Inflammatory macrophage treated with lipopolysaccharide for 4 hours (primary cell): ENCODE results near the gene PRR15.
A peak's percentile ranks its signal among the peaks of the same experiment; 100 is the strongest.
"Not testable (repeated sequence)": the region's sequence is repeated elsewhere in the genome, so short reads cannot be mapped to it uniquely, and the experiment has no call there.

Experiments
- DNase-seq: peaks from one replicate; pipeline ENCODE4 v3.0.0-alpha.2; 2020

PRR15 gene, protein sequence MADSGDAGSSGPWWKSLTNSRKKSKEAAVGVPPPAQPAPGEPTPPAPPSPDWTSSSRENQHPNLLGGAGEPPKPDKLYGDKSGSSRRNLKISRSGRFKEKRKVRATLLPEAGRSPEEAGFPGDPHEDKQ

DNA sequence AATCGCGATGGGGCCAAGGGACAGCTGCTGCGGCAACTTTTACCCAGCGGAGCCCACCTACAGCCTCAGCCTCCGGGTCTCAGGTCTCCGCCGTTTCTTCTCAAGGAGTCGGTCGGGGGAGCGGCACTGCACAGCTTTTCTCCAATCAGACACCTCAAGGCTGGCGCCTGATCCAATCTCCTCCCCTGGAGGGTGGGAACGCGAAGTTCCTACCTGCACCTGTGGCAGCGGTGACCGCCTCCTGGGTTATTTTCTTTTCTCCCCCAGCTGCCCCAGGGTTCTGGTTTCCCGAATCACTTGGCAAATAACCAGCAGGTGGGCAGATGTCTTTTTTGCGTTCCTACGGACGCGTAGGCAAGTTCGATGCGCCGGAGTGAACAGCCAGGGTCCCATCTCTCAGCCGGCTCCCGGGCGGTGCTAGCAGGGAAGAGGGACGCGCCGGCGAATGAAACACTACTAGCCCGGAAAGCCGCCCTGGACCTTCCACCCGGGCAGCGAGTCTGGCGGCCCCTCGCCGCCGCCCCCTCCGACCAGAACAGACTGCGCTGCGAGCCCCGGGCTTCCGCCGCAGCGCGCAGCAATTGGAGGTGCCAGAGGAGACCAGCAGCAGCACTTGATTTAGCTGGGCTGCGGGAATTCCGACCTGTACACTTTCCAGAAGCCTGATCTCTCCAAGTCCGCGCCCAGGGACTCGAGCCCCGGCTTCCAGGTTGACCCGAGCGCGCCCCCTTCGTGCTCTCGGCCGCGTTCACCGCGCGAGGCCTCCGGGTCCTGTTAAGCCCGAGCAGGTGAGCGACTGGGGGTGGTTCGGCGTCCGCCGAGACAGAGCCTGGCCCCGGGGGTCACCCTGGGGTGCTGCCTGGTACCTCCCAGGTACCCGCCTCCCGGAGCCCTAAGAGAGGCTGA lies at the start of gene PRR15:
Gene PRR15, plus strand, starts transcription at position 246 of the 906 bp plus-strand sequence. CDS start 2,495 bp downstream, outside the sequence.
- DNase-seq: no peak

DNA sequence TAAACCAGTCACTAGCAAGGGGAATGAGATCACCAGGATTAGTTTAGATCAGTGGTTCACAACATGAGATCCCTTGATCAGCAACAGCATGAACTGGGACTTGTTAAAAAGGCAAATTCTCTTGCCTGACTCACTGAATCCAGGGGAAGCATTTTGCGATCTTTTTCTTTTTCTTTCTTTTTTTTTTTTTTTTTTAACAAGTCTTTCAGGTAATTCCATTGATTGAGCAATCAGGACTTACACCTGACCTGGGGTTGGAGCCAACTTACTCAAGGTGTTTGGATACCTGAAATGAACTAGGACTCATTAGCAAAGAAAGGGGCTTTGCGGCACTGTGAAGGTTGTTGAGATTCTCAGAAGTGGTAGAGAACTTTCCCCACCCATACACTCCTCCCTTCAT lies 47.1 kb upstream of the PRR15 start:
- no peak for DNase-seq

DNA sequence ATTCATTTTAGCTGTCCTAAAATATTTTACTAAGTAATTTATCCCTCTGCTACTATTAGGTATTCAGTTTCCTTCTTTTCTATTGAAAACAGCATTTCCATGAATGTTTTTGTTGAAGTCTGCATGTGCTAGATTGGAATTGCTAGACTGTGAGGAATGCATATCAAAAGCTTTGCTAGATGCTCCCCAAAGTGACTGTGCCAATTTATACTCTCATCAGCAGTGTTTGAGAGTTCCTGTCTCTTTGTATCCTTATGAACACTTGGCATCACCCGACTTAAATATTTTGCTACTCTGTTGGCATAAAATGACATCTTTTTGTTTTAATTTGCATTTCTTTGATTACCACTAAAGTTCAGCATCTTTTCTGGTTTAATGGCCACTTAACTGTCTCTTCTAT lies 45.0 kb upstream of the PRR15 start:
- DNase-seq: no peak

DNA sequence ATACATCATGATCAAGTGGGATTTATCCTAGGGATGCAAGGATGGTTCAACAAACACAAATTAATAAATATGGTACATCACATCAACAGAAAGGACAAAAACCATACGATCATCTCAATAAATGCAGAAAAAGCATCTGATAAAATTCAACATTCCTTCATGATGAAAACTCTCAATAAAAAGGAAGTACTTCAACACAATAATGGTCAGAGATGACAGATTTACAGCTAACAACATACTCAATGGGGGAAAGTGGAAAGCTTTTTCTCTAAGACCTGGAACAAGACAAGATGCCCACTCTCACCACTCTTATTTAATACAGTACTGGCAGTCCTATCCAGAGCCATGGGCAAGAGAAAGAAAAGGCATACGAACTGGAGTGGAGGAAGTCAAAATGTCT lies 39.9 kb upstream of the PRR15 start:
- DNase-seq: no peak

DNA sequence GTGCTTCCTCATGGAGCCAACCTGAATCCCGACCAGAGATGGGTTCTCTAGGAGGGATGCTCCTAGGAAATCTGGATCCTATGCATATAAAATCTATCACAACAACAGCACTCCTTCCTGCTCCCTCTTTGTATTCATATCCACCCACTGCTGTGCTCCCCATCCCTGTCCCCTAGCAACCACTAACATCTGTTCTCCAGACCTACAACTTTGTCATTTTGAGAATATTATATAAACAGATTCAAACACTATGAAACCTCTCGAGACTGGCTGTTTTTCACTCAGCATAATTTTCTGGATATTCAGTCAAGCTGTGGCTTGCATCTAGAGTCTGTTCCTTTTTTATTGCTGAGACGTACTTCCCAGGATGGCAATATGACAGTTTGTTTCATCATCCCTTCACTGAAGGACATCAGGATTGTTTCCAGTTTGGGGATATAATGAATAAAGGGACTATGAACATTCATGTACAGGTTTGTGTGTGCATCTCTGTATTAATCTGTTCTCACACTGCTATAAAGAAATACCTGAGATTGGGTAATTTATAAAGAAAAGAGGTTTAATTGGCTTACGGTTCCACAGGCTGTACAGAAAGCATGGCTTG lies 36.0 kb upstream of the PRR15 start:
- no peak for DNase-seq

DNA sequence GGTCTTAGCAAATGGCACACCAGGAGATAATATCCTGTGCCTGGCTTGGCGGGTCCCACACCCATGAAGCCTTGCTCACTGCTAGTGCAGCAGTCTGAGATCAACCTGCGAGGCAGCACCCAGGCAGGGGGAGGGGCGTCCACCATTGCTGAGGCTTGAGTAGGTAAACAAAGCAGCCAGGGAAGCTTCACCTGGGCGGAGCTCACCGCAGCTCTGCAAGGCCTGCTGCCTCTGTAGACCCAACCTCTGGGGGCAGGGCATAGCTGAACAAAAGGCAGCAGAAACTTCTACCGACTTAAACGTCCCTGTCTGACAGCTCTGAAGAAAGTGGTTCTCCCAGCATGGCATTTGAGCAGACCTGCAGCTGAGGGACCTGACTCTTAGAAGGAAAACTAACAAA lies 35.1 kb upstream of the PRR15 start:
- not testable (repeated sequence) for DNase-seq

DNA sequence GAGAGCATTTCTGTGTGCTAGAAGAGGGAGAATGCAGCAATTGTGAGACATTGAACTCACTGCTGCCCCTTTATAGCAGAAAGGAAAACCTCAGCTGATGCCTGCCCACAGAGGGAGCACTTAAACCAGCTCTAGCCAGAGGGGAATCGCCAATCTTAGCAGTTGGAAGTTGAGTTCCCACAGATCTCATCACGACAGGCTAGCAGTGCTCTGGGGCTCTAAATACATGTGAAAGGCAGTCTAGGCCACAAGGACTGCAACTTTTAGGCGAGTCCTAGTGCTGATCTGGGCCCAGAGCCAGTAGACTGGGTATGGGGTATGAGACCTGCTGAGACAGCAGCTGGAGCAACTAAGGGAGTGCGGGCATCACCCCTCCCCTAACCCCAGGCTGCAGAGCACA lies 25.2 kb upstream of the PRR15 start:
- DNase-seq: no peak

DNA sequence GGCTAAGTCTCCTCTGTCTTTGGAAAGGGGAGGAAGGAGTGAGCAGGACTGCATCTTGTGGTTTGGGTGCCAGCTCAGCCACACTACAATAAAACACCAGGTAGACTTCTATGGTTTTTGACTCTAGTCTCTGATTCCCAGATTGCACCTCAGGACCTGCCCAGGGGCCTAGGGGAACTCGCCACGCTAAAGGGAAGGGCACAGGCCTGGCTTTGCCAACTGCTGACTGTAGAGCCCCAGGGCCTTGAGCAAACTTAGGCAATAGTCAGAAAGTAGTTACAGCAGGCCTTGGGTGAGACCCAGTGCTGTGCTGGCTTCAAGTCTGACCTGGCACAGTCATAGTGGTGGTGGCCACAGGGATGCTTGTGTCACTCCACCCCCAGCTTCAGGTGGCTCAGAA lies 24.2 kb upstream of the PRR15 start:
- DNase-seq: no peak

DNA sequence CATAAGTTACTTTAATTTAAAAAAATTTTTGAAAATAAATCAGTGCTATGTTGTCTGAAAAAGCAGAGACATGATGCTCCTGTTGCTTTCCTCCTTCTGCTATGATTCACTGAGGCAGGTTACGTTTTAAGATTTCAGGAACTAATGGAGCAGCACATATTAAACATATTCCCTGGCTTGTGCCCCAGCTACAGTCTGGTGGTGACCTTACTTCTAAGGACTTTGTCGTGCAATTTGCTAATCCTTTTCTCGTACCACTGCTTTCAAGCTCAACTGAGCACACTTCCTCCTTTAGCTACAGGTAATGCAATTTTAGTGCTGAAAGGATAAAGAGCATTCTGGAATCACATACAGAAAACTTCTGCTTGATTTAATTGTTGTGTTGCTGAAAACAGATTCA lies 16.2 kb upstream of the PRR15 start:
- no peak for DNase-seq

DNA sequence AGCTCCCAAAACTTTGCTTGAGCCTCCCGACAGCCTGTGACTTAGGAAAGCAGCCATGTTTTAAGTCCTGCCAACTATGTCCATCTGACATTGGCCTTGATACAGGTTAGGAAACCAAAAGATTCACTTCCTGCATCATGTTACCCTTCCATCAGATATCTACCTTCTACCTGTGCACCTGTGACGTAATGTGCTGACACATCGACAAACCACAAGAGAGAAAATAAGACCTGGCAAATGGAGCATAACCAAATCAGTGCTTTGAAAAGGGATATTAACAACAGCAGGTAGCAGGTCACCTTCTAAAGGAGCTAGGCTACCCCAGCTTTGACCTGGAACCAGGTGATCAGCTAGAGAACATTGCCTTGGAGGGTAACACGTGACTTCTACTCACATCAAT lies 14.8 kb upstream of the PRR15 start:
- no peak for DNase-seq

DNA sequence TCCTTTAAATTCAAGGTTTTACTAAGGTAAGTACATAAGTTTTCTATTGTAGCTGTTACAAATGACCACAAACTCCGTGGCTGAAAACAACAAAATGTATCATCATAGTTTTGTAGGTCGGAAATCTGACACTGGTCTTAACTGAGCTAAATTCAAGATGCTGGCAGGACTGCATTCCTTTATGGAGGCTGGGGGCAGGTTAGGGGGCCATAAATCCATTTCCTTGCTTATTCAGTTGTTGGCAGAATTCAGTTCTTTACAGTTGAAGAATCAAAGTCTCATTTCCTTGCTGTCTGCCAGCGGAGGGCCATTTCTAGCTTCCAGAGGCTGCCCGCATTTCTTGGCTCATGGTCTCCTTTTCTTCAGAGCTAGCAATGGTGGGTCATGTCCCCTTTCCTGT lies 11.2 kb upstream of the PRR15 start:
- no peak for DNase-seq

DNA sequence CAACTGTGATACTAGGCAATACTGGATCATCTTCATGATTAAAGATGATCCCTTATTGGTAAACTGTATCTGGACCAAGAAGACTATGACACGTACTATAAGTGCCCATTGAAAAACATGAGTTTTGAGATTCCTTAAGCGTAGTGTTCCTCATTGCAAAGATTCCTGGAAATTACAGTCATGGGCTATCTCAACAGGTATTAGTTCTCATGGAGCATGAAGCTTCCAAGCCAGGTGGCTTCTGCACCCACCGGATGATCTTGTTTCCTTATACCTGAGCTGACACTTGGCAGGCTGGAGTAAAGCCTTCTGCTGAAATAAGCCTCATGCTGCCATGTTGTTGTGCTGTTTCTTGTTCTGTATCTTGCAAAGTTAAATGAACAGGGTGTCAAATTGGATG lies 8.6 kb upstream of the PRR15 start:
- DNase-seq: no peak

DNA sequence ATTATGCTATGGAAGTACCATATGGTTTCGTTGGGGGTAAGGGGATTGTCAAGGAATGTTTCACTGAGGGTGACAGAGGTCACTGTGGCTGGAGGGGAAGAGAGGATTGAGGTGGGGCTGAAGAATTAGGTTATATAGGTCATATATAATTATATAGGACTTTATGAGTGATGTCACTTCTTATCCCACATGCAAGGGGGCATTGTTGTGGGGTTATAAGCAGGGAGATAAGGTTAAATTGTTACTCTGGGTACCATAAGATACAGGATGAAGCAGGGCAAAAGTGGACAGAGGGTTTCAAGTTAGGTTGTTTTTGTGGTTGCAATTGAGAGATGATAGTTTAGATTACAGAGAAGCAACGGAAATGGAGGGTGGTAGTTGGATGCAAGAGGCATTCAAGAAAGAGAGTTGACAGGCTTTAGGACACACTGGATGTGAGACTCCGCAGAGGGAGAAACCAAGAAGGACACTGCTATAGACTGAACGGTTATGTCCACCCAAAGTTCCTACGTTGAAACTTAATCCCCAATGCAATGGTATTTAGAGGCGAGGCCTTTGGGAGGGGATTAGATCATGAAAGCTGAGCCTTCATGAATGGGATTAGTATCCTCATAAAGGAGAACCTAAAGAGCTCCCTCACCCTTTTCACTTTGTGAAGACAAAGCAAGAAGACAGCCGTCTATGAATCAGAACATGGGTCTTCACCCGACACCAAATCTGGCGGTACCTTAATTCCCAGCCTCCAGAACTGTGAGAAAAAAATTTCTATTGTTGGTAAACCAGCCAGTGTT lies 7.0 kb upstream of the PRR15 start:
- no peak for DNase-seq

DNA sequence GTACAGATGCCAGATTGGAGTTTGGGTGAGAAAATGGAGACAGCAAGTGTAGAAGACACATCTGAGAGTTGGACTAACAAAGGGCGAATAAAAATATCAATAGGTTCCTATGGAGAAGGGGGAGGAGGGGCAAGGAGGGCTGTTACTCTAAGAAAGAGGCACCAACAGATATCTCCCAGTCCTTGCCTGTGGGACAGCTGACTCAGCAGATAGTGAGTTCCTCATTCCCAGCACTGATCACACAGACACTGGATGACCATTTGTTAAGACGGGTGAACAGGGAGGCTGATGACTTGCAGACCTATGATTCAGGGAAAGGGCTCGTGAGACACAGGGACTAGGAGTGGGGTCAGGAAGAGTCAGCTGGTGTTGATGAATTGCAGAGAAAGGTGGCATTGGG lies 5.7 kb upstream of the PRR15 start:
- peak; percentile 91 for DNase-seq

DNA sequence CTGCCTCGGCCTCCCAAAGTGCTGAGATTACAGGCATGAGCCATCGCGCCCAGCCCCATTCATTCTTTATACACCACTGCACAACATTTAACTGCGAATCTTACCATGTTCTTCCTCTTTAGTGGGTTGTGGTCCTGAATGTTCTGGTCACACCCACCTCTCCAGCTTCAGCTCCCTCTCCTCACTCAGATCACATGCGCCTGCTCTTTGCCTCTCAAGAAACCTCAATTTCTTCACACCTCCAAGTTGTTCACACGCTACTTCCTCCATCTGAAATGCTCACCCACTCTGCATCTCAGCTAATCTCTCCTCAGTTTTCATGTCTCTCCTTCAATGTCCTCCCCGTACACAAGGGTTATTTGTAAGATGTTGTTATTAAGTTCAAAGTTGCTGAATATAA lies 2.4 kb upstream of the PRR15 start:
- DNase-seq: peak; percentile 36

DNA sequence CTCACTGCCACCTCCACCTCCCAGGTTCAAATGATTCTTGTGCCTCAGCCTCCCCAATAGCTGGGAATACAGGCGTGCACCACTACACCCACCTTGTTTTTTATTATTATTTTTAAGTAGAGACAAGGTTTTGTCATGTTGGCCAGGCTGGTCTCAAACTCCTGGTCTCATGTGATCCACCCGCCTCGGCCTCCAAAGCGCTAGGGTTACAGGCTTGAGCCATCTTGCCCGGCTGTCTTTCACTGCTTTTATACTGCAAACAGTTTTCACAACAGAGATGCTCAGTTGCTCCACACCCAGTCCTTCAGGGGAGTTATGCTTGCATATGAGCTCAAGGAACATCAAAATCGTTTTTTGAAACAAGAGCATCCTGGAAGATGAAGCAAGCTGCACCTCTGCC lies 1.3 kb upstream of the PRR15 start:
- no peak for DNase-seq

DNA sequence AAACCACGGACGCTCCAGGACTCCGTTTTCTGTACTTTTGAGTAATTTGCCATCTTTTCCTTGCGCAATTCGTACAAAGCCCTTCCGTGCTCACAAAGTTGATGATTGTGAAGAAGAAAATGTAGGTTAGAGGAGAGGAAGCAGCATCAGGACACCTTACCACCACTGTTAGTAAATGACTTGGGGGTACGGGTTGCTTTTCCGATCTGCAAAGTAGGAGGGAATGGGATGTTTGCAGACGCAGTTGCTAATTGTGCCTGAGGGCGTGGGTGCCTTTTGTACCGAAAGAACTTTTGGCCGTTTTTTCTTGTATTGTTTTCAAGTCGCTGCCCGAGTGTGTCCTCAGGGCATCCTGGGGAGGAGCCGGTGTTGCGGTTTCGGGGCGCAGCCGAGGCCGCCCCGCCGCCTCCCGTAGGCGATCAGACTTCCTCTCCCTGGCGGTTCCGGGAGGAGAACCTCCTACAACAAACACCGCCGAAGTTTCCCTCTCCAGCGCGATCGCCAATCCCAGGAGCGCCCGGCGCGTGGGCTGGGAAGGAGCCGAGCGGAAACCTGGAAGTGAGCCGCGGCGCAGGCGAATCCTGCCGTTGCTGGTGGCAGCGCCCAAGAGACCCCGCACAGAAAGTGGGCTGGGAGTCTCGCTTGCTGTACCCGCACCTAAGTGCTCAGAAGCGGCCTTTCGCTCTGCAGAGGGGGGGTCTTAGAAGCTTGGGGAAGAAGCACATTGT lies 1.0 kb downstream of the PRR15 start:
- peak; percentile 58 for DNase-seq

DNA sequence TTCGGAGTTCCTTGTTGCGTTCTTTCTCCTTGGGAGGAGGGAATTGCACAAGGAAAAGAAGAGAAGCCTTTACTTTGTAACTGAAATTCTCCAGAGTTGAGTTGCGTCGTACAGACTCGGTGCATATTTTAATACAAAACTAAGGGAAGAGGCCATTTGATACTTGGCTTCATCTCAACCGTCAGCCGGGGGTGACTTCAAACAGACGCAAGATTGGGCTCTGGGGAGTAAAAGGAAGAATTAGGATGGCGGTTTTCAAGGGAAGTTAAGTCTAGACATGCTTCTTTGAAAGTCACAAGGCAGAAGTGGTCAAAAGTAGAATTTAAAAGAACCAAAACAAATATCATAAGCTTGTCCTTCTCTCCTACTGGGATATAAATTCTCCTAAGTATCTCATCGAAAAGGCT lies 1.6 kb downstream of the PRR15 start:
- no peak for DNase-seq

DNA sequence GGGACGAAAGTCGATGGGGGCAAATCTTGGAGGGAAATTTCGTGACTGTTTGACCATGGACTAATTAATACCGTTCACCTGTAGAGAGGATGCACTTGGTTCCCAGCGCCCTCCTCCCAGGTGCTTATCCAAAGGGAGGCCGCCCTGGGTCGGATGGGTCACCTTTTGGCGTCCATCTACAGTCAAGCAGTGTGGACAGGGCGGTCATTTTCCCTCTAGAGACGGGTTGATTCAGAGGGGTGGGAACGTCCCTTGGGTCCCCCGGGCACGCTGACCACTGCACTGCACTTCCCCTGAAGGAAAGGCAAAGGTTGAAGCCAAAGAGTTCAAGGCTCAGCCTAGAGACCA lies 2.0 kb downstream of the PRR15 start:
- DNase-seq: no peak

DNA sequence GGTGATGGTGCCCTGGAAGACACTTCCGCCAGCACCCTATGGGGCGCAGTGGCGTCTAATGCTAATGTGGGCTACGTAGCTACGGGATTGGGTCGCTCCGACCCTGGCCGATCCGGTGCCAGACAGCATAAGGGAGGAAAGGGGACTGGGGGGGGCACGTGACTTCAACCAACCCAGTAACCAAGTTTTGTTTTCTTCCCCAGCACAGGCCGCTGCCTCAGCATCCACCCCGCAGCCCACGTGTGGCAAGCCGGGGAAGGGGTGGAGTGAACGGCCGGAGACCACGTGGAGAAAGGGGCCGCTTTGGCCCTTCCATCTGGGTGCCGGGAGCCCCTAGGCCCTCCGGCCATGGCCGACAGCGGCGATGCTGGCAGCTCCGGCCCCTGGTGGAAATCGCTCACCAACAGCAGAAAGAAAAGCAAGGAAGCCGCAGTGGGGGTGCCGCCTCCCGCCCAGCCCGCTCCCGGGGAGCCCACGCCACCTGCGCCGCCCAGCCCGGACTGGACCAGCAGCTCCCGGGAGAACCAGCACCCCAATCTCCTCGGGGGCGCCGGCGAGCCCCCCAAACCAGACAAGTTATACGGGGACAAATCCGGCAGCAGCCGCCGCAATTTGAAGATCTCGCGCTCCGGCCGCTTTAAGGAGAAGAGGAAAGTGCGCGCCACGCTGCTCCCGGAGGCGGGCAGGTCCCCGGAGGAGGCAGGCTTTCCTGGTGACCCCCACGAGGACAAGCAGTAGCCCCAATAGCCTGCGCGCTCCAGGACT lies 2.5 kb downstream of the PRR15 start:
- DNase-seq: no peak

DNA sequence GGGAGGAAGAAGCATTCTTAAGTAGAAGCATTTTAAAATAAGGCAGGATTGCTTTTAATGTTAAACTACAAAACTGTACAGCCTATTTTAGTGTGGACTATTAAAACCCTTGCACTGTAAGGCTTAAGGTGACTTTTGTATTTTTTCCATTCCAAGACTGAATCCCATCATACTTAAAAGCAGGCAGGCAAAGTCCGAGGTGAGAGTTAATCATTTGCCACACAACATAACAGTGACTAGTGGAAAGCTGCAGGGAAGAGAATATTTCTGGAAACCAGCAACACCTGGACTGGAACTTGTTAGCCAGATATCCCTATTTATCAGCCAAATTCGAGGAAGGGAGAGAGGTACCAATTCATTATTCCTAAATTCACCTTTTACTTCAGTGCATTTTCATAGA lies 3.5 kb downstream of the PRR15 start:
- DNase-seq: no peak

DNA sequence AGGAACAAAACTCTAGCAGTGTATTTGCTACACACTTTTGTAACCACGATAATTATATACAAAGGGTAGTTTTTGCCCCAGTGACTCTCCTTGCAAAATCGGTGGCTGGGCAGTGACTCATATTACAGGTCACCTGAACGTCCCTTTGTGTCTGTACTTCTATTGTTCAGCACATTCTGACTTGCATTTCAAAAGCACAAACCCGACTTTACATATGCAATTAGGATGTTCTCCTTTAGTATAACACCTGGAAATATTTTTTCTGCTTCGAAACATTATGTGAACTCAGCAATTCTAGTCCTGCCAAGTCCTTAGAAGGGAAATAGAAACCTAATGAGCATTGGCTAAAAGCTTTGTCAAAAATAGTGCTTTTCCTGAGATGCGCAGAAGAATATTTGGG lies 6.0 kb downstream of the PRR15 start:
- peak; percentile 25 for DNase-seq
